DMS153 treated with DMSO at 0.1 percent for 48 hours (cell line): ENCODE data around the gene SPSB4.

Experiments
- DNase-seq: peaks from one replicate; lab custom pipeline; 2025; ENCODE audit not compliant: unreplicated experiment; lab: John Stamatoyannopoulos, UW

SPSB4 gene

GRCh38 chr3:141073580-141073979 is 22.4 kb downstream of the SPSB4 start:
- no peak for DNase-seq

GRCh38 chr3:141074529-141074928 is 23.4 kb downstream of the SPSB4 start:
- no peak for DNase-seq

GRCh38 chr3:141076036-141076773 is 25.1 kb downstream of the SPSB4 start:
- DNase-seq, result peak; percentile 31

- peak; percentile 38 for DNase-seq
Measured at GRCh38 chr3:141076797-141077571, 25.8 kb downstream of the SPSB4 start.

DNA sequence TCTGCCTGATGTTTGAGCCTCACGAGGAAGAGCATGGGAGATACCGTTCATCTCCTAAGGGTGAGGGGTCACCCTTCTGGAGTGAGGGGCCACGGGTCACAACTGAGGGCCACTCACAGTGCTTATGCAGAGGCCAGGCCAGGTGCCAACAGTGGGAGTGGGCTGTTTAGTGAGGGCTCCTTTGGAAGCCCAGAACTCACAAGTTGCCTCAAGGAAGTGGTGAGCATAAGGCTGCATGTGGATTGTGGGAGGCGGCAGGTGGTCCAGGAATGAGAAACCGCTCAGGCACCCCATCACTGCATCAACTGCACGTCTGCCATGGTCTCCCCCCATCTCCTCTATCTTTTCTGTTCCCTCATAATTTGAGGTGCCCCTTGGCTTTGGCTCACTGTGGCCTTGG is 26.5 kb downstream of the SPSB4 start:
- no peak for DNase-seq

- no peak for DNase-seq
Measured at GRCh38 chr3:141078200-141078599, 27.1 kb downstream of the SPSB4 start.

DNA sequence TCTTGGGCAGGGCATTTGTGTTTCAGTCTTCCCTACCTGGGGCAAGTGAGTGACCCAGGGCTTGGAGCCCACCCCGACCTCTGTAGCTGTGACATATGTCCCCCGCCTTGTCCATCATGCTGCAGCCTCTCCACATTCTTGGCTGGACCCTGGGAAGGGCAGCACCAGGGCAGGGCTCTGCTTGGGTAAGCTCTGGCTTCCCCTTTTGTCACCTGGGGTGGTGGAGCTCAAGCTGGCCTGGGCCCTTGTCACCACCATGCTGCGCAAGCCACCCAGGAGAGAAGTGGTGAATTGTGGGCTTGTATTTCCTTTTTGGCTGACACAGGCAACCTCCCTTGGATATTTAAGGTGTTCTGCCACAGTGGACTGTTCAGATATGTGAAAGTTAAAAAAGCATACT is 29.3 kb downstream of the SPSB4 start:
- DNase-seq, result no peak

- no peak for DNase-seq
Measured at GRCh38 chr3:141081141-141081795, 30.1 kb downstream of the SPSB4 start.

DNA sequence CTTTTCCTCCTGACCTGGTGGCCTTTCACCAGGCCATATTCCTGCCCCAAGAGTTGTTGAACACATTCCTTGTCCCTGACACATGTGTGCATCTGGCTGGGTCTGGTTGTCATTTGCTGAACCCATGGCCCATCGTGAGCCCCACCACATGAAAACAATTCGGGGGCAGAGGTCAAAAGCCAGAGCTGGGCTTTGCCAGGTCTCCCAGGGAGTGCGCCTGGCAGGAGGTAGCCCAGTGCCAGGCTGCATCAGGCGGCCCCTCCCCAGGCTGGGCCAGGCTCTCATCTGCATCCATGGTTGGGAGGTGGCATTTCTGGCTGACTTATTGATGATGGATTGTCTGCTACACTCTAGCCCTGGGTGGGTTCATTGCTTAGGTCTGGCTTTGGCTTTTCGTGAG is 30.9 kb downstream of the SPSB4 start:
- DNase-seq, result no peak

DNA sequence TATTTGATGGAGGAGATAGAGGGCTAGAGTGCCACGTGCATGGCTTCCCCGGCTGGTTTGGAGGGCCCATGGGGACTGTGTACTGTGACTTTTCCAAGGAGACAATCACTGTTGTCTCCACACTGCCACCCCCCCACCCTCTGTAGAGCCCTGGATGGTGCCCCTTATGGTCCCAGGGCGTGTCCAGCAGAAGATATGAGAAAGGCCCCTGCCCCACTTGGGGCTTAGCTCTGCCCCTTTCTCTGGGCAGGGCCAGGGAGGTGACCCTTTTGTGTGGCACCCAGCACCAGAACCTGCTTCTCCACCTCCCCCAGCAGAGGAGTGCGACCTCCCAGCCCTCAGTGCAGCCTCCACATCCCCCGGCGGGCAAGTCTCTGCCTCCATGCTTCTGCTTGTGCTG is 32.1 kb downstream of the SPSB4 start:
- DNase-seq, result no peak

DNA sequence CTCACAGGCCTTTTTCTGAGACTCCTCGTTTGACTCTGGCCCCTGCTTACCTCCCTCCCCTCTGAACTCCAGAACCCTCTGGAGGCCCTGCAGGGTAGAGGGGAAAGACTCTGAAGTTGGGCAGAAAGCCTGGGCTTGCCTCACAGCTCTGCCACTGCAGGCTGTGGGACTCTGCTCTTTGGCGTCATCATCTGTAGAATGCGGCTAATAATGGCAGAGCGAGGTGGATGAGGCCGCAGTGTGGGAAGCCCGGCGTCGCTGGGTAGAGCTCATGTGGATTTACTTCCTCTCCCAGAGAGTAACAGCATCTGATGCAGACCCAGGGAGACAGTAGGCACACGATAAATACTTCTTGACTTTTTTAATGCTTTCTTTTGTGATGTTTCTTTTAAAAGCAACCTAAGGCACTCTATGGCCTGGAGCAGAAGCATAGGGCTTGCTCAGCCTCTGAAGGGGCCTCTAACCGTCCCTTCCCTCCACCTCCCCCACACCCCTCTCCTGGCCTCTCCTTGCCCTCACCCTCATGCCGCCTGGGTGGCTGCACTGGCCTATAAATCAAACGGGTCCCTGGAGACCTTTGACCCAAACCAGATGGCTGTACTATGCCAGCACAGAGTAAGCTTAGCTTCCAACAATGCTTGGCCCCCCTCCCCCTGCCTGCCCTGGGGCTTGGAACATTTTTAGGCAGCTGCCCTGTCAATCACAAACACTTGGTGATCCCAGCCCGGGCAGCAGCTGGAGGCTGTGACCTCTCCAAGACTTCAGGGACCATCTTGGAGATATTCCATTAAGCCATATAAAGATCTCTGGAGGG is 32.9 kb downstream of the SPSB4 start:
- DNase-seq, result no peak

- DNase-seq, result no peak
Measured at GRCh38 chr3:141085343-141086070, 34.4 kb downstream of the SPSB4 start.

DNA sequence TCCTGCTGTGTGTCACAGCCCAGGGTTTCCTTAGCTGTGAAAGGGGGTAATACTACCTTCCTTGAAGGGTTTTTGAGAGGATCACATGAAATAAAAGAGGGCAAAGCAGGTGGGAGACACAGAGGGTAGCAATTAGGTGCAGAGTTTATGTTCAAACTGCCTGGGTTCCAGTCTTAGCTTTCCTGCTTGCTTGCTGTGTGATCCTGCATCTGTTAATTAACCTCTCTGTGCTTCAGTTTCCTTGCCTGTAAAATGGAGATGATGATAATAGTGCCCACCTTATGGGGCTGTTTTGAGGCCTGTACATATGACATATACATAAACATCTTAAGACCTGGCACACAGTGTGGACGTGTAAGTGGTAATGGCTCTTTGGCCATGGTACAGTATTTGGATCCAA is 35.0 kb downstream of the SPSB4 start:
- DNase-seq, result no peak

DNA sequence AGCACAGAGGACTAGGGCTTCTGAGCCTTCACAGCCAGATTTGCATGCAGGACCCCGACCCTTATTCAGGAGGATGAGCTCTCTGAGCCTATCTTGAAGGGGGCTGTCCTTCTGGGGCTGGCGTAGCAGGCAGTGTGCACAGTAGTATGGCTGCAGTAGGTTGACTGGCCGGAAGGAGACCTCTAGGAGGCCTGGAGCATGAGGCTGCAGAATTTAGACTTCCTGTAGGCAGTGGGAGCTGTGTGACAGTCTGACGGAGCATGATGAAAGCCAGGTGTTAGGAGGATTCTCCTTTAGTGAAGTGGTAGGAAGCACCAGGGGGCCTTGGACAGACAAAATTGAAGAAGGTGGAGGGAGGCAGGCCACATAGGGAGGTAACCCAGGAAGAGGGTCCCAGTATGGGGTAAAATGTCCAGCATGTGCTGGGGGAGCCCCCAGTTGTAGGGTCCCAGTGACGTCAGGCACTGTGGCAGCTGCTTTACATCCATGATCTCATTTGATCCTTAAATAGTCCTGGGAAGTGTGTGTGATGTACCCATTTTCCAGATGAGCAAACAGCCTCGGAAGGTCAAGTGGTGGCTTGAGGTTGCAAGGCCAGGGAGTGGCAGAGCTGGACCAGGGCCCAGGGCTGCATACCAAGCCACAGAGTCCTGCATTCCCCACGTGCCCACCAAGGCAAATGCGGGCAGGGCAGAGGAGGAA is 36.1 kb downstream of the SPSB4 start:
- no peak for DNase-seq

GRCh38 chr3:141087778-141088130 is 36.6 kb downstream of the SPSB4 start:
- no peak for DNase-seq

GRCh38 chr3:141089339-141090152 is 38.4 kb downstream of the SPSB4 start:
- DNase-seq, result no peak

DNA sequence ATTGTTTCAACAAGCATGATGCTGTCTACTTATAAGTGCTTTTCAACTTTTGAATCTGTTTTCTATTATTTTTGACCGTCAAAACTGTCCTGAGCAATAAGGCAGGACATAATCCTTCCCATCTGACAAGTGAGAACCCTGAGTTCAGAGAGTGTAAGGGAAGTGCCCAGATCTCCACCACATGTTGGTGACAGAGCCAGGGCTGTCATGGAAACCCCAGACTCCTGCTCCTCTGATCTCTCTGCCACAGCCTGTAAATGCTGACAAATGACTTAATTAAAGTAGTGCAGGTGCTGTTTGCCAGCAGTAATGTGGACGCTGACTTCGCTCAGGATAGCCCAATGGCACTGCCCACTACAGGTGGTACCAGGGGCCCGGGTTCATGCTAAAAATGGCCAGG is 40.3 kb downstream of the SPSB4 start:
- DNase-seq, result no peak

DNA sequence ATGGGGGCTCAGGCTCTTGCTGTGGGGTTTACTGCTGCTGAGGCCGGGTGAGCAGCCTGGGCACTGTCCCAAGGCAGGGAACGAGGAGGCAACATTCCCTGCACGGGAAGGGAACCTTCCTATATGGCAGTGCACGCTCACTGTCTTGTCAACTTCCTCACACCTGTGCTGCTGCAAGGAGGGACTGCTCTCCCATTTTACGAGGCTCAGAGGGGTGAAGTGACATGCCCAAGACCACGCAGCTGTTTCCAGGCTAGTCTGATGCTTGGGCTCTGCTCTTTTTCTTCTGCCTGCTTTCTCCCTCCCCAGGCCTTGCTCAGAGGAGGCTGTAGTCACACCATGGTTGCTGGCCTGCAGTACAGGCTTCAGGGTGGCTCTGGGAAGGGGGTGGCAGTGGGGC is 41.5 kb downstream of the SPSB4 start:
- no peak for DNase-seq

- DNase-seq, result no peak
Measured at GRCh38 chr3:141093397-141093796, 42.2 kb downstream of the SPSB4 start.
